Fibroblast of lung (primary cell): ENCODE measurements around the gene UGT1A10.

ENCODE experiments used
- EZH2 ChIP-seq: IDR thresholded peaks from 2 replicates; pipeline ENCODE4 v1.5.1; 2012; ENCODE audit warnings: low read length, control low read depth, mild to moderate bottlenecking; ENCODE audit errors: missing control alignments
- TF ChIP-seq, protein P1 (sequence below), 2 donors: IDR thresholded peaks in 1 of 2; conservative IDR thresholded peaks in 1 of 2; 1 replicate in 1 of 2; 2 replicates in 1 of 2; pipeline ENCODE4 v1.5.1; 2011 to 2012; ENCODE audit warnings: low read length in 2 of 2, control low read depth in 1 of 2, inconsistent platforms in 1 of 2, low read depth in 1 of 2, mild to moderate bottlenecking in 1 of 2

DNA sequence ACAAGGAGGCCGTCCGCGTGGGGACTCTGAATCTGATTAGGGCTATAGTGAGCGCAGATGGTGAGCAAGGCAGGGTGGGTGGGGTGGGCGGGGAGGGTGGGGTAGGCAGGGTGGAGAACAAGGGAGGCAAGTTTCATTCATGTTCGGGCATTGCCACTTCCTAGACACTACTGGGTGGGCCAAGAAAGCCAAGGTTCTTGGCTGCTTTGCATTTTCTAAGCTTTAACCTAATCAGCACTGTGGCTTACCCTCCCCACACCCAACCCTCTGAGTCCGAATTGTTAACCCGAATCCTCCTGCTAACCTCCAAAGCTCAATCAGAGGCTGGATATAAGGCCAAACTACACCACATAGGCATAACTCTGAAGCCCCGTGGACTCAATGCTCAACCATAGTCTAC lies 160.0 kb downstream of the UGT1A10 start:
- TF ChIP-seq, protein P1, sequence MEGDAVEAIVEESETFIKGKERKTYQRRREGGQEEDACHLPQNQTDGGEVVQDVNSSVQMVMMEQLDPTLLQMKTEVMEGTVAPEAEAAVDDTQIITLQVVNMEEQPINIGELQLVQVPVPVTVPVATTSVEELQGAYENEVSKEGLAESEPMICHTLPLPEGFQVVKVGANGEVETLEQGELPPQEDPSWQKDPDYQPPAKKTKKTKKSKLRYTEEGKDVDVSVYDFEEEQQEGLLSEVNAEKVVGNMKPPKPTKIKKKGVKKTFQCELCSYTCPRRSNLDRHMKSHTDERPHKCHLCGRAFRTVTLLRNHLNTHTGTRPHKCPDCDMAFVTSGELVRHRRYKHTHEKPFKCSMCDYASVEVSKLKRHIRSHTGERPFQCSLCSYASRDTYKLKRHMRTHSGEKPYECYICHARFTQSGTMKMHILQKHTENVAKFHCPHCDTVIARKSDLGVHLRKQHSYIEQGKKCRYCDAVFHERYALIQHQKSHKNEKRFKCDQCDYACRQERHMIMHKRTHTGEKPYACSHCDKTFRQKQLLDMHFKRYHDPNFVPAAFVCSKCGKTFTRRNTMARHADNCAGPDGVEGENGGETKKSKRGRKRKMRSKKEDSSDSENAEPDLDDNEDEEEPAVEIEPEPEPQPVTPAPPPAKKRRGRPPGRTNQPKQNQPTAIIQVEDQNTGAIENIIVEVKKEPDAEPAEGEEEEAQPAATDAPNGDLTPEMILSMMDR (conservative IDR thresholded peaks at IDR 0.05 in 1 of 2, IDR thresholded peaks at IDR 0.05 in 1 of 2; ENCODE audit: low read depth in 1 of 2, low read length in 2 of 2) = no peak
- TF ChIP-seq EZH2 = no peak
